Midbrain (tissue), 1 donor: Measurements from ENCODE around the gene TINAGL1.

Experiments
- DNase-seq: peaks from one replicate; lab custom pipeline; 2025; lab: John Stamatoyannopoulos, UW

Gene TINAGL1

DNA sequence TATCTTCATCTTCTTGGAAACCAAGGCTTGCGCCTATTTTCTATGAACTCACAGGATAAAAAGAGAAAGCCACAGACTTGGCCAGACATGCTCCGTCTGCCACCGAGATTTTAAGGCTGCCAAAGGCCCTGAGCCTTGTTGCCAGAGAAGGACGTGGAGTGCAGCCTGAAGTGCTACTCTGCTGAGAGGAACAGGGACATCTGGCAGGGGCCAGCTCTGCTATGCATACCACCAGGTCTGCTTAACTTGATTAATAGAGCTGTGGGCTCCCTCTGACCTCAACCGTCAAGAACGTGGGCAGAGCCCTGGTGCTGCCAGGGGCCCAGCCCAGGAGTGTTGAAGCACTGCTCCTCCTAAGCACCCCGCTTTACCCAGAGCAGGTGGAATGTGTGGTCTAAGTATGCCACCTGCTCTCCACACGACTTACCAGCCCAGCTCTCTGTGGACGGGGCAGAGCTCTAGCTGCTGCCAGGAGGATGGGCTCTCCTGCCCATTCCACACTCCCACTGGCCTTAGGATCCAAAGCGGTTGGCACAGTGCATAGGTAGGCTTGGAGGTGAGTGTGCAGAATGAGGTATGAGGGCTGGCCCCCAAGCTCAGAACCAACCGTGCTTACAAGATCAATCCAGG is 51.7 kb downstream of the TINAGL1 start:
- peak; percentile 36 for DNase-seq

DNA sequence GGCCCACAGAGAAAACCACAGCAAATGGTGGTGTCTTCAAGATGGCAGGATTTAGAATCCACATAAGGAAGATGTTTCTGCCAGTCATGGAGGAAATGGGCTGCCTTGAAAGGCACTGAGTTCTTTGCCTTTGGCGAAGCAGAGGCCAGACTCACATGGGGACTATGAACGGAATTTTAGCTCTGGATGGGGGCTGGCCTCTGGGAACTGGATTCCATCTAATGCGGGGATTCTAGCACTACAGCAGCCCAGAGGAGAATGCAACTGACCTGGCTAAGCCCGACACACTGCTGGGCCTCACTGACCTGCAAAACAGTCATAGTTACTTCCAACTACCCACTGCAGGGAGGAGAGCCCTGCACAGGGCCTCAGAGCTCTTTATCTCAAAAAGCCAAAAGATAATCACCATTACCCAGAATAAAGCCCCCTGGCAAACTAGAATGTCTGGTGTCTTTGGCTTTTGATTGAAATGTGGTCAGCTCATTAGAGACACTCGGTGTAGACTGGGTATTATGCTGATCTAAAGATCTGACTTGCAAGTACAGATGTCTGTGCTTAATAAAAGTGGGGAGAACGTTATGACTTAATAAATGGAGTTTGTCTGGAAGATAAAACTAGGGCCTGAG is 52.7 kb downstream of the TINAGL1 start:
- no peak for DNase-seq

DNA sequence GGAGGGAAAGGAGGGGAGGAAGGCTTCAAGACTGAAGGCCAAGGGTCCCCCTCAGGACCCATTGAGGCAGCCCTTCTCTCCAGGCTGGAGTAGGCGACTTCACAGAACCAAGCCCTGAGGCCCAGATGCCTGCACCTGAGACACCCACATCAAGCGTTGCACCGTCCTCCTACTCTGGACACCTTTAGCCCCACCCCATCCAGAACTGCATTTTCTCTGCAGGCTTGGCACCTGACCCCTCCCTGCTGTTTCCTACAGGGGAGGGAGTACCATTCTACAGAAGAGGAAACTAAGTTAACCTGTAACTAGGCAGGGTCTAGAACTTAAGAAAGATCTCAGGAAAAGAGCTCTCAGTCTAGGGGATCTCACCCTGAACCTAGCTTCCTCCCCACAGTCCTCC is 56.3 kb downstream of the TINAGL1 start:
- no peak for DNase-seq

DNA sequence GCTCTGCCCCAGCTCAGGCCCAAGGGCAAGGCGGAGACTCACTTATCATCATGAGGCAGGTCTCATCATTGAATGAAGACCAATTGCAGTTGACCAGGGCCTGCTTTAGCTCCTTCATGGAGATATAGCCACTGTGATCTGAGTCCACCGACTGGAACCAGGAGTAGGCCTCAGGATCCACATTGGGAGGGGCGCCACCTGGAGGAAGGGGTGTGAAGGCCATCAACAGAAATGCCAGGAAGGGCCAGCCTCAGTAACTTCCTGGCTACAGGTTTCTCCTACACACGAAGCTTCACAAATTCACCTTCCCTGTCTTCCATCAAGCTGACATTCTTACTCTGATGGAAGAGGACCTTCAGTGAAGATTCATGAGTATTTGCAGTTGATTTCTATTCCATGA is 56.8 kb downstream of the TINAGL1 start:
- DNase-seq, result no peak
